ENCODE data around the gene CMTM7.
"Not testable (repeated sequence)": the region's sequence is repeated elsewhere in the genome, so short reads cannot be mapped to it uniquely, and the experiment has no call there.

CMTM7 gene

GRCh38 chr3:32381922-32382321 lies 9.7 kb upstream of the CMTM7 start:
- no peak for TF ChIP-seq CTCF (conservative IDR thresholded peaks at IDR 0.05; ENCODE audit: low read depth, low read length)
- no peak overlapping the region for H3K4me3 ChIP-seq (ENCODE audit: low read depth, low read length)
- no peak for DNase-seq (ENCODE audit: low read depth)

DNA sequence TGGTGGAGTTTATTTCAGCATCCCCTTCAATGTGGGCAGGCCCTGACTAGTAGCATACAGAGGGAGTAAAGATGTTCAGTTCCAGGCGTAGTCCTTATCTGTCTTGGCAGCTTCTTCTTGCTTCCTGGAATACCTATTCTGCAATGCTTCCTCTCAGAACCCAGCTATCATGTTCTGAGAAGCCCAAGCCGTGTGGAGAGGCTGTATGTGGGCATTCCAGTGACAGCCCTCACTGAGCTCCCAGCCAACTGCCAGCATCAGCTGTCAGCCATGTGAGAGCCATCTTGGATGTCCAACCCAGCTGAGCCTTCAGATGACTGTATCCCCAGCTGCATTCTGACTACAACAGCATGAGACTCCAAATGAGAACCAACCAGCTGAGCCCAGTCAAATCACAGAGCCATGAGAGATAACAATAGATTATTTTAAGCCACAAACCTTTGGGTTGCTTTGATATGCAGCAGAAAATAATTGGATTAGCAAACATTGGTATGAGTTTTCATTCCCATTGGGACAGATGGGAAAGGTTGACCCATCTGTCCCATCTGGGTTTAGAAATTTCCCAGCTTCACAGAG lies 8.4 kb upstream of the CMTM7 start:
- TF ChIP-seq CTCF (conservative IDR thresholded peaks at IDR 0.05; ENCODE audit: low read depth, low read length): no peak
- H3K4me3 ChIP-seq (ENCODE audit: low read depth, low read length): no peak overlapping the region

DNA sequence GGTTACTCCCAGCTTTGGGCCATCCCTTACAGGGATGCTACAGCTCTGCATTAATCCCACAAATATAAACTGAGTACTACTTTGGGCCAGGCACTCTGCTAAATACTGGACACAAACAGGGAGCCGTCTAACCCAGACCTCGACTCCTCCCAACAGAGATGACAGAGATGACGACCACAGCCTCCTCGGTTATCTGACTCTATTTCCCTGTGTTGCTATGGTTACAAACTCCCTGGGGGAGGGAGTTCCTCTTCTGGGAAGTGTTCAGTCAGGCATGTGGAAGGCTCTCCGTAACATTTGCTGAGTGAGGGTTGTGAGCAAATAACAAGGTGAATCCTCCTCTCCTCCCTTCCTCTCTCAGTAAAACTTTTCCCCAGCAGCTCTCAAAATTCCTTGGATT lies 6.7 kb upstream of the CMTM7 start:
- TF ChIP-seq CTCF (conservative IDR thresholded peaks at IDR 0.05; ENCODE audit: low read depth, low read length): no peak
- peak; percentile 72 for DNase-seq (ENCODE audit: low read depth)
- H3K4me3 ChIP-seq (ENCODE audit: low read depth, low read length): no peak overlapping the region

More for the DNA sequence above, 8.4 kb upstream of the CMTM7 start:
- DNase-seq (ENCODE audit: low read depth): no peak

DNA sequence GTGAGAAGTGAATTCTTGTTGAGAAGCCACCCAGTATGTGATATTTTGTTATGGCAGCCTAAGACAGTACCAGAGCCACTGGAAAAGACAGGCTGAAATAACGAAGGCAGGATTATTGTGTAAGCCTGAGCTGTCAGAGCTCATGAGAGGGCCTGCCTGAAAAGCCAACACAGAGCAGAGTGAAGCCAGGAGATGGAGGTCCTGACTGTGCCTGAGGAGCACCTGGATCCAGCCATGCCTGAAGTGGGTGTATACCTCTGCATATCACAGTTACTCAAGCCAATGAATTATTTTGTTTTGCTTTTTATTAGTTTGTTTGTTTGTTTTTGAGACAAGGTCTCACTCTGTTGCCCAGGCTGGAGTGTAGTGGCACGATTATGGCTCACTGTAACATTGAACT lies 4.1 kb upstream of the CMTM7 start:
- DNase-seq (ENCODE audit: low read depth): no peak
- no peak for TF ChIP-seq CTCF (conservative IDR thresholded peaks at IDR 0.05; ENCODE audit: low read depth, low read length)
- H3K4me3 ChIP-seq (ENCODE audit: low read depth, low read length): no peak overlapping the region

GRCh38 chr3:32389577-32389976 lies 2.1 kb upstream of the CMTM7 start:
- not testable (repeated sequence) for DNase-seq (ENCODE audit: low read depth); H3K4me3 ChIP-seq (ENCODE audit: low read depth, low read length)

DNA sequence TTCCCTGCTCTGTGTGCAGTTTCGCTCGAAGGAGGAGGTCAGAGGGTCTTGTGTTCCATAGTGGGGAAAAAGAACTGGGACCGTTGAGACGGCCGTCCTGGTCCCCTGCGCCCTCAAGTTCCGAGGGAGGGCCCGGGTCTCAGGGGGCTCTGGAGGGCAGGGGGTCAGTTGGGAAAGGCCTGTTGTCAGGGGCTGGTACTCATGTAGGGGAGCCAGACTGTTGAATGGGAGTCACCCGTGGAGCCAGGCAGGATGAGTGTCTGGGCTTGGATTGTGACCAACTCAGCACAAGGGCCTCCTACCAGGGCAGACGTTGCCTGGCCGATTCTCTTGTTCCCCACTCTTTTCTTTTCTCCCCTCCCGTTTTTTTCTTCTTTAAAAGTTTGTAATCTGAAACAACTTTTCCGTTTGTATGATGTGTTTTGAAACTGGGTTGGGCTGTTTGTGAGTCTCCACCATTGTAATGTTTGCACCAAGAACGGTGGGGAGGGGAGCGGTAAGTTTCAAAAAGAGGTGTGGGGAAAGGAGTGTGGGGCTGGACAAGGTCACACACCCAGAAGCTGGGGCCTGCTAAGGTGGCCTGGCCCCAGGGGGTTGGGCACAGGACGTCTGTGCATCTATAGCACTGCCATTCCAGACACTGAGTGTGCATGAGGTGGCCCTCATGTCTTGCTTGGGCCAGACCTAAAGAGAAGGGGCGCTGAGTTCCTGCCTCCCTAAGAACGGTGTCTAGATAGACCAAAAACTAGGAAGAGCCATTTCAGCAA lies 1.1 kb downstream of the CMTM7 start:
- H3K4me3 ChIP-seq (ENCODE audit: low read depth, low read length): peak overlapping the region; percentile 76
- peak; percentile 70 for DNase-seq (ENCODE audit: low read depth)
- TF ChIP-seq CTCF (conservative IDR thresholded peaks at IDR 0.05; ENCODE audit: low read depth, low read length): no peak

DNA sequence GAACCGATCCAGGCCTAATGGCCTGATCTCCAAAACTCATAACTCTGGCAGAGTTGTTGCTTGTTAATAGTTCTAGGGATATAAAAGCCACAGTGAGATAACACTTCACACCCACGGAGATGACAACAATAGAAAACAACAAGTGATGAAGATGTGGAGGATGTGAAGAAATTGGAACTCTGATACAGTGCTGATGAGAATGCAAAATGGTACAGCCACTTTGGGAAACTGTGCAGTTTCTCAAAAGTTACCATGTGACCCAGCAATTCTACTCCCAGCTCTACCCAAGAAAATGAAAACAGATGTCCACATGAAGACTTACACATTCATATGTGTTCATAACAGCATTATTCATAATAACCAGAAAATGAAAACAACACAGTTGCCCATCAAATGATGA lies 3.8 kb downstream of the CMTM7 start:
- H3K4me3 ChIP-seq (ENCODE audit: low read depth, low read length): no peak overlapping the region
- no peak for TF ChIP-seq CTCF (conservative IDR thresholded peaks at IDR 0.05; ENCODE audit: low read depth, low read length)
- DNase-seq (ENCODE audit: low read depth): no peak

Data from choroid plexus epithelial cell (primary cell).